ENCODE measurements around the gene FRMD1. TPM values are rescaled to one million over a fixed set of nuclear protein-coding genes. Genes with fewer than 3 reads are reported as not detected.

The FRMD1 gene
- total and polyA plus RNA-seq, 2 donors (not counting 3 experiments of a cell fraction or from before 2014, with no cell fraction given): not detected

- H3K9me3 ChIP-seq (replicated peaks; ENCODE audit: control insufficient read depth, insufficient read depth, low read length): no peaks in the 10 kb centered on the region
- H4K20me1 ChIP-seq (replicated peaks; ENCODE audit: control insufficient read depth, extremely low read depth, insufficient read depth, low read length): no peaks in the 10 kb centered on the region
- no peaks in the 10 kb centered on the region for H3K27me3 ChIP-seq (ENCODE audit: control insufficient read depth in 2 of 2, insufficient read depth in 2 of 2, low read length in 2 of 2)
- dilution Hi-C loops (cut with MboI; ENCODE audit: extremely low pct_ligation_motif_present, low sequenced_read_pairs): no loop called here
- no peaks in the 10 kb centered on the region for H3K9me1 ChIP-seq (replicated peaks; ENCODE audit: control insufficient read depth, extremely low read depth, insufficient read depth, low read length)
- no peak overlapping the region for H3K9ac ChIP-seq (replicated peaks; ENCODE audit: extremely low read depth, insufficient read depth, low read length)
- CTCF ChIA-PET: no interaction called here
- H3K4me3 ChIP-seq (replicated peaks in 1 of 3; ENCODE audit: insufficient read depth in 1 of 3, low read depth in 1 of 3, low read length in 3 of 3): no peak overlapping the region
- H3K36me3 ChIP-seq (ENCODE audit: control insufficient read depth in 2 of 2, extremely low read depth in 1 of 2, insufficient read depth in 2 of 2, low read length in 2 of 2): no peaks in the 10 kb centered on the region
- DNase-seq (ENCODE audit: low read depth, low spot score) (no peak), FAIRE-seq (no peak)
- no peaks in the 10 kb centered on the region for H3K79me2 ChIP-seq (ENCODE audit: control insufficient read depth, insufficient read depth, low read length)
- TF ChIP-seq POLR2AphosphoS5 (IDR thresholded peaks at IDR 0.05; ENCODE audit: insufficient read depth, low read depth, low read length): no peak
- no peak for TF ChIP-seq MYC (IDR thresholded peaks at IDR 0.05; ENCODE audit: low read depth, low read length)
- no peak for TF ChIP-seq EZH2 (IDR thresholded peaks at IDR 0.05; ENCODE audit: borderline replicate concordance, low read depth, low read length, severe bottlenecking)
- no peak for TF ChIP-seq POLR2A (IDR thresholded peaks at IDR 0.05; ENCODE audit: low read depth, low read length)
- no peak overlapping the region for H3K4me2 ChIP-seq (ENCODE audit: insufficient read depth, low read length)
- intact Hi-C loops (cut with micrococcal nuclease): no loop called here
- H3K27ac ChIP-seq (ENCODE audit: insufficient read depth, low read depth, low read length): no peak overlapping the region
- POLR2A ChIA-PET: no interaction called here
- no TSS peak for BruUV-seq (replicated peaks)
- no peaks in the 10 kb centered on the region for H3K4me1 ChIP-seq (ENCODE audit: control insufficient read depth, extremely low read depth, insufficient read depth, low read length)
- no peak overlapping the region for H2AFZ ChIP-seq (ENCODE audit: low read depth, low read length)
Measured at GRCh38 chr6:168061269-168062210, 17.5 kb downstream of the FRMD1 start.

- Histone ChIP-seq H3K79me2 (ENCODE audit: control insufficient read depth, insufficient read depth, low read length) (no peaks in the 10 kb centered on the region), H3K27me3 (ENCODE audit: control insufficient read depth in 2 of 2, insufficient read depth in 2 of 2, low read length in 2 of 2) (no peaks in the 10 kb centered on the region), H3K9me3 (replicated peaks; ENCODE audit: control insufficient read depth, insufficient read depth, low read length) (no peaks in the 10 kb centered on the region), H3K4me2 (ENCODE audit: insufficient read depth, low read length) (no peak overlapping the region), H3K9ac (replicated peaks; ENCODE audit: extremely low read depth, insufficient read depth, low read length) (no peak overlapping the region), H3K36me3 (ENCODE audit: control insufficient read depth in 2 of 2, extremely low read depth in 1 of 2, insufficient read depth in 2 of 2, low read length in 2 of 2) (no peaks in the 10 kb centered on the region), H3K4me3 (replicated peaks in 1 of 3; ENCODE audit: insufficient read depth in 1 of 3, low read depth in 1 of 3, low read length in 3 of 3) (no peak overlapping the region), H2AFZ (ENCODE audit: low read depth, low read length) (no peak overlapping the region), H4K20me1 (replicated peaks; ENCODE audit: control insufficient read depth, extremely low read depth, insufficient read depth, low read length) (no peaks in the 10 kb centered on the region), H3K4me1 (ENCODE audit: control insufficient read depth, extremely low read depth, insufficient read depth, low read length) (no peaks in the 10 kb centered on the region), H3K27ac (ENCODE audit: insufficient read depth, low read depth, low read length) (no peak overlapping the region), H3K9me1 (replicated peaks; ENCODE audit: control insufficient read depth, extremely low read depth, insufficient read depth, low read length) (no peaks in the 10 kb centered on the region)
- no TSS peak for BruUV-seq (replicated peaks)
- ChIA-PET POLR2A (no interaction called here), CTCF (interaction anchor here (1.1 kb wide), 1 partner anchor 823 kb away, joined by 3 read pairs; no protein-coding TSS in a partner anchor)
- DNase-seq (ENCODE audit: low read depth, low spot score) (no peak), FAIRE-seq (no peak)
- intact Hi-C loops (cut with micrococcal nuclease) (no loop called here), dilution Hi-C loops (cut with MboI; ENCODE audit: extremely low pct_ligation_motif_present, low sequenced_read_pairs) (no loop called here)
- no peak for TF ChIP-seq GATA2 (IDR thresholded peaks at IDR 0.05; ENCODE audit: insufficient read depth, insufficient read length, low read depth, low read length)
- TF ChIP-seq EZH2 (IDR thresholded peaks at IDR 0.05; ENCODE audit: borderline replicate concordance, low read depth, low read length, severe bottlenecking): no peak
- TF ChIP-seq FOS (IDR thresholded peaks at IDR 0.05; ENCODE audit: borderline replicate concordance, insufficient read depth, low read length): no peak
- TF ChIP-seq POLR2AphosphoS5 (IDR thresholded peaks at IDR 0.05; ENCODE audit: insufficient read depth, low read depth, low read length): no peak
- TF ChIP-seq JUN (IDR thresholded peaks at IDR 0.05; ENCODE audit: borderline replicate concordance, insufficient read depth, insufficient read length, low read depth): no peak
- TF ChIP-seq MYC (IDR thresholded peaks at IDR 0.05; ENCODE audit: low read depth, low read length): no peak
- no peak for TF ChIP-seq POLR2A (IDR thresholded peaks at IDR 0.05; ENCODE audit: low read depth, low read length)
- TF ChIP-seq CTCF (IDR thresholded peaks at IDR 0.05; ENCODE audit: extremely low read depth in 1 of 2, insufficient read depth in 1 of 2, low read depth in 1 of 2, low read length in 2 of 2): no peak
- no peak for TF ChIP-seq MAX (IDR thresholded peaks at IDR 0.05; ENCODE audit: insufficient read depth, insufficient read length)
Measured at GRCh38 chr6:168060521-168060931, 18.5 kb downstream of the FRMD1 start.
